Stimulated activated naive CD4-positive, alpha-beta T cell treated with Interleukin-2 at 50 U/mL for 16 hours (primary cell): ENCODE data around the gene SETDB2.

Source experiments
- DNase-seq: peaks from one replicate; lab custom pipeline; 2025; lab: John Stamatoyannopoulos, UW

Gene SETDB2

DNA sequence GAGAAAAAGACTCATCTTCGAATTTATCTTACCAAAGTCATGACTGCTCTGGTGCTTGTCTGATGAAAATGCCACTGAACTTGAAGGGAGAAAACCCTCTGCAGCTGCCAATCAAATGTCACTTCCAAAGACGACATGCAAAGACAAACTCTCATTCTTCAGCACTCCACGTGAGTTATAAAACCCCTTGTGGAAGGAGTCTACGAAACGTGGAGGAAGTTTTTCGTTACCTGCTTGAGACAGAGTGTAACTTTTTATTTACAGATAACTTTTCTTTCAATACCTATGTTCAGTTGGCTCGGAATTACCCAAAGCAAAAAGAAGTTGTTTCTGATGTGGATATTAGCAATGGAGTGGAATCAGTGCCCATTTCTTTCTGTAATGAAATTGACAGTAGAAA is 32.5 kb downstream of the SETDB2 start:
- DNase-seq = no peak

DNA sequence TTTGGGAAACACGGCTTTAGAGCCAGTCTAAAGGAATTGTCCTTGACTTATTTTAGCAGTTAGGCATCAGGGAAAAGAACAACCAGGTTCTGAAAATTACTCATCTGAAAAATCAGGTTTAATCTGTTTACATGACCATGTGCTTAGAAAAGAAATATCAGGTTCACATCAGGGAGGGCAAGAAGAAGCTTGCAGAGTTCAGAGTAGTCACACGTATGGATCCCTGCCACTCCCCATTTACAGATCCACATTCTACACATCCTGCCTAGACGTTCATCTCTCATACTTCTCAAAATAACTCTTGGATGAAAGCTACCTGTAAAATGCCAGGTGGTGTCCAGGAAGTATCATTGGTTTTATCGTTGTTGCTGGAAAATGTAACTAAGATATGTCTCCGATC is 37.7 kb downstream of the SETDB2 start:
- no peak for DNase-seq

DNA sequence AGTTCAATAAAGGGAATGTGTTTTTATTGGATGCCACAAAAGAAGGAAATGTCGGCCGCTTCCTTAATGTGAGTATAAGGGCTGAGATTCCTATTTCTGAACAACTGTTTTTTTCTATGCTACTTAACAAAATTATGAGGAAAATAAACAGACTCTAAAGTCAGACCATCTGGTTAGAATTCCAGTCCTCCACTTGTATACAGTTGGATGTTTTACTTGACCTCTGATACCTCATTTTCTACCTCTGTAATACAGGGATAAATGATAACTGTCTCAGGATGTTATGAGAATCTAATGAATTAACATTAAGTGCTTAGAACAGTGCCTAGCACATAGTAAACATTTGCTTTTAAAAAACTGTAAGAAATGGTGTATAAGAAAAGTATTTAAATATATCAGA is 44.5 kb downstream of the SETDB2 start:
- DNase-seq = no peak

DNA sequence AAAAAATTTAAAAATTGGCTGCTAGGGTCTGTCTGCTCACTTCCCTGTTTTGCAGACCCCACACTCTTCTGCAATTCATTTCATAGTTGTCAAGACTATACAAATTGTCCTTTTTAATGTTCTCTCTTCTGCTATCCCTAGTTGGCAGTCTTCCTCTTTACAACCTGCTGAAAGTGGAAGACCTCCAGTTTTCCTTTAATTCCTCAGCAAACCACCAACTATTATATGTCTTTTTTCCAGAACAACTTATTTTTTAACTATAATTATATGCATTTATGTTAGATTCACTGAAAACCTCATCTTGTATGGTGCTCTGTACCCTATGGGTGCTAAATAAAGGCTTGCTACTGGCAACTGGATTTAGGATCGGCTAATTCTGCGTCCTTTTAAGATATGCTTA is 50.6 kb downstream of the SETDB2 start:
- no peak for DNase-seq

DNA sequence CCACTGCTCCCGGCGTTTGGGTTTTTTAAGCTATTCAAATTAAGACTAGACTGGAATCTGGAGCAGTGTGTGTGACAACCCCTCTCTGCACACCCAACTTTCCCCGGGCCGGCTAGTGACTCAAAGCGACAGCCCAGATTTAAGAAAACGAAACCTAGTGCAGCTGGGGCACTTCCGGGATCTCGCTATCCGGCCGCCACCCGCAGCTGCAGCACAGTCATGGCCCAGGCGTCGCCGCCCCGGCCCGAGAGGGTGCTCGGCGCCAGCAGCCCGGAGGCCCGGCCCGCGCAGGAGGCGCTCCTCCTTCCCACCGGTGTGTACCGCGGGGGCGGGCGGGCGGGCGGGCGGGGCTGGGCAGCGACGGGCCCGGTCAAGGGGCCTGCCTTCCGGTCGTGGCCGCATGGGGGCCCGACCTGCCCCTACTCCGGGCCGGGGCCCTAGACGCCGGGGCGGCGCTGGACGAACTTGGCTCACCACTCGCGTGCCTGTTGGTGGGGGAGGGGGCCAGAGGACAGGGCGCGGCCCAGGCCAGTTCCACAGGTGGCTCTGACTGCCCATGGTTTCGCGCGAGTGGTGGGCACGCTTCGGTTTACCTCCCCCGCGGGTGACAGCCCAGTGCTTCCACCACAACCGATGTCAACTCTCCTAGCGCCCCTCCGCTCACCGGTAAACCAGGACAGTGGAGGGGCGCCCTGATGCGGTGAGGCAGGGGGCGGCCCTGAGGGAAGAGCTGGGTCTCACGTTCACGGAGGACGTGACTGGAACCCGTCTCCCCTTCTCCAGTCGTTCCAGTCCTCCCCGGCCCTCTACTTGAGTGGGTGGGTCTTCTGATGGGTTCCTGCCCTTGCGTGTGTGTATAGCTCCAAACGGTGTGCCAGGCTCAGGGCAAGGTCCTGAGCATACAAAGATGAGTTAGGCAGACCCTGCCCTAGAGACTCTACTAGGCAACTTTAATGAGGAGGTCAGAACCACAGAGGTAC is 52.0 kb downstream of the SETDB2 start, which contains the start of gene PHF11:
PHF11 (plus strand) TSS at position 171 of the 980 bp plus-strand sequence; CDS start at position 220, 49 bp downstream.
- DNase-seq = peak; percentile 90

DNA sequence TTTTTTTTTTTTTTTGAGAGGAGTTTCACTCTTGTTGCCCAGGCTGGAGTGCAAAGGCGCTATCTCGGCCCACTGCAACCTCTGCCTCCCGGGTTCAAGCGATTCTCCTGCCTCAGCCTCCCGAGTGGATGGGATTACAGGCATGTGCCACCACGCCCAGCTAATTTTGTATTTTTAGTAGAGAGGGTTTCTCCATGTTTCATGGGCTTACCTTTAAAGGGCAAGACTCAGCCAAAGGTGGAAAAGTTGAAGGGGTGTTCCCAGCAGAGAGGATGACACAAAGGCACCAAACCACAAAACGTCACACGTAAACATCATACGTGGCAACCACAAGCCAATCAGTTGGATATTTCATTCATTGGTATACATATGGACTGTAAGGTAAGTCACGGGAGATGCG is 52.8 kb downstream of the SETDB2 start:
- DNase-seq = peak; percentile 45

DNA sequence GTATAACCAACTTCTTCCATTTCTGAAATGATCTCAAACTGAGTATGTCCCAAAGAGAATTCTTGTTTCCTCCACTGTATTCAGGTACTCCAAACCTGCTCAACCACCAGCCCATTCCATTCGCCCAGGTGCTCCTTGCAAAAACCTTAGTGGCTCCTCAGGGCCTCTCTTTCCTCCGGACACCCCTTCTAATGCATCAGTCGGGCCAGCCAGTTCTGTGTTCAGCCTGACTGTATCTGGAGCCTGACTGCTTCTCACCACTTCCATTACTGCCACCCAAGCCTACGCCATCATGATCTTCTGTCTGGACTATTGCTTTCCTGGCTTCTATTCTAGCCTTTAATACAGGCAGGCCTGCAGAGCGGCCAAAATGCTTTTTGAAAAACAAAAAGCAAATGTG is 53.2 kb downstream of the SETDB2 start:
- DNase-seq = no peak

DNA sequence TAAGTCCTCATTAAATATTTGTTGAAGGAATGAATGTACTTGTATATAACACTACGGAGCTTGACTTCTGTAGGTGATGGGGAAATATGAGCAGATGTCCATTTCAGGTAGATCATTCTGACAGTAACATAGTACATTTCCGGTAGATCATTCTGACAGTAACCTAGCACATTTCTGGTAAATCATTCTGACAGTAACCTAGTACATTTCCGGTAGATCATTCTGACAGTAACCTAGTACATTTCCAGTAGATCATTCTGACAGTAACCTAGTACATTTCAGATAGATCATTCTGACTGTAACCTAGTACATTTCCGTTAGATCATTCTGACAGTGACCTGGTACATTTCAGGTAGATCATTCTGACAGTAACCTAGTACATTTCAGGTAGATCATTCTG is 54.1 kb downstream of the SETDB2 start:
- DNase-seq = no peak

DNA sequence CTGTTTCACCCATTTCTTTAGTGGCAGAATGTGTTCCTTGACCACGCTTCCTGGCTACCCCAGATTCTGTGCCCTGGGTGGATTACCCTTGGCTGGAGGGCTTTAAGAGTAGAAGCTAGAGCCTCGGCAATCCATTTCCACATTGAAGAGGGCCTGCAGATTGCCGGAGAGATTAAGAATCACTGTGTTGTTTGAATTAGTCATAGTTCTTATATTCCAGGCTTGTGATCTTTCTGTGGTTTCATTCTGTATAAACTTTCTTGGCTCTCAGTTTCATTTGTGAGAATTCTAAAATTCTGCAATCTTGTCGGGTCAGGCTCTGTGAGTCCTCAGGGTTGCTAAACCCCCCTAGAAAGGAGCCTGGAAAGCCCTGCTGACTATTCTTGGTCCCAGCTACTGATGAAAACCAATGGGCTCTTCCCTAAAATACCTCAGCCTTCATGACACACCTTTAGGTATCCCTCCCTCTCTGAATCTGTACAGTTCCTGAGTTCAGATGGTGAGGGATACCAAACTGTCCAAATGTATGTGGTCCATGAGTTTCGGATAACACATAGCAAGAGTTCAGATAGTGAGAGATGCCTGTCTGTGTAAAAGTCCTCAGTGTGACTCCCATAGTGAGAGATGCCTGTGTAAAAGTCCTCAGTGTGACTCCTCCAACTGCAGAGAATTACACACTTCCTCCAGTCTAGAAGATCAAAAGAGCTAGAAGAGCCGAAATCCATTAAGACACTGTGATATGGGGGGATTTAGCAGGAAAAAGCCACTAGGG is 56.0 kb downstream of the SETDB2 start:
- DNase-seq = no peak

DNA sequence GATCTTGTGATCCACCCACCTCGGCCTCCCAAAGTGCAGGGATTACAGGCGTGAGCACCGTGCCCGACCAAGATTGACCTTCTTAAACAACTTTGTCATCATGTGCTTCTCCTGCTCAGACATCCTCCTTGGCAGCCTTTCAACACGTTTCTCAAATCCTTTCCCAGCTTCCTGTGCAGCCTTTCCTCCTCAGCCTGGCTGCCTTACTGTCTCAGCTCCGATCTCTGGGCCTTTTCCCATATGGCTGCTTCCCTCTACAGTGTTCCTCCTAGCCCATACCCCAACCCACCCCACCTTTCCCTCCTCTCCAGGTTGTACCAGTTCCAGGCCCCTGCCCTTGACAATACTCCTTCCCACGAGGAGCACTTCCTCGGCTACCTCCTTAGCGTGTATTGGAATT is 58.9 kb downstream of the SETDB2 start:
- DNase-seq = no peak

DNA sequence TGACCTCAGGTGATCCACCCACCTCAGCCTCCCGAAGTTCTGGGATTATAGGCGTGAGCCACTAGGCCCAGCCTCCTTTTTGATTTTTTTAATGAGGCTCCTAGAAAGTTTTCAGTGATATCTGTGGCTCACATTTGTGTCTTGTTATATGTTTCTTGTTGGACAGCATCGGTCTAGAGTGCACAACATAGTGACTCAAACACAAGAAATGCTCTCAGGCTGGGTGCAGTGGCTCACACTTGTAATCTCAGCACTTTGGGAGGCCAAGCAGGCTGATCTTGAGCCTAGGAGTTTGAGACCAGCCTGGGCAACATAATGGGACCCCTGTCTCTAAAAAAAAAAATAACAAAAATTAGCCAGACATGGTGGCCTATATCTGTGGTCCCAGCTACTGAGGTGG is 59.9 kb downstream of the SETDB2 start:
- DNase-seq = no peak

DNA sequence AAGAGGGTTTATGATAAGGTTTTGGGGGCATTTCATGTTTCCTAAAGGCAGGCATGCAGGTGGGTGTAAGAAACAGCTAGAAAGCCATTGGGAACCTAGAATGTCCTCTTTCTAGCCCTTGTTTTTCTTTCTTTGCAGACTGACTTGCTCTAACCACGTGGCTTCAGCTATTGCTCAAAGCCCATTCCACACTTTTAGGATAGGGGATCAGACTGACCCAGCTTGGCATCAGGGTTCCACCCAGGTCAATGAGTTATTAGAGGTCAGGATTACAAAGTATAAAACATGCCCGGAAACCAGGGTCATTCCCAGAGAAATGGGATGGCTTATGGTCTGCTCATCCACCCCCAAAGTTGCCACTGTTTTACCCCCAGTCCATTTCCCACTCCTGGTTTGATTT is 68.5 kb downstream of the SETDB2 start:
- no peak for DNase-seq

DNA sequence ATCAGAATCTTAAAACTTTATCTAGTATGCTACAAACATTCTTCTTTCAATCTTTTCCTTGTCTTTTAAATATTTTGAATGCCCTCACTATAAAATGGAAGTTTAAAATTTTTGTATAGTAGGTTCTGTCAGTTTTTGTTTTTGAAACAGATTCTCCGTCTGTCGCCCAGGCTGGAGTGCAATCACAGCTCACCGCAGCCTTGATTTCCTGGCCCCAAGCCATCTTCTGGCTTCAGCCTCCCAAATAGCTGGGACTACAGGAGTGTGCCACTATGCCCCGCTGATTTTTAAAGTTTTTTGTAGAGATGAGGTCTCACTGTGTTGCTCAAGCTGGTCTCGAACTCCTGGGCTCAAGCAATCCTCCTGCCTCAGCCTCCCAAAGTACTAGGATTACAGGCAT is 72.4 kb downstream of the SETDB2 start:
- DNase-seq = no peak

DNA sequence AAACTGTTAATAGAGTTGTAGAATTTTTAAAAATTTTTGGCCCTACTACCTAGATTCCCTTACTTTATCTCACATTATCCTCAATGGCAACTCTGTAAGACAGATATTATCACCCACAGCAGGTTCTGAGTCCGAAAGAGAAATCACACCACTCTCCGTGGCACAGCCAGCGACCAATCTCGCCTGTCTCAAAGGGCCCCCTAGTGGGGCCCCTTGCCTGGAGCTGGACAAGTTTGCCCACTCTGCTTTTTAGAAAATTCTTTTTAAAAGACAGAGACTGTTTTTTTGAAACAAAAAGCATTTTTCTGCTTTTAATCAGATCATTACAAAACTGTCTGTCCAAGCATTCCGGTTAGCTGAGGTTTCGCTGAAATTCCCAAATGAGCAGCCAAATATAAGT is 73.4 kb downstream of the SETDB2 start:
- no peak for DNase-seq

DNA sequence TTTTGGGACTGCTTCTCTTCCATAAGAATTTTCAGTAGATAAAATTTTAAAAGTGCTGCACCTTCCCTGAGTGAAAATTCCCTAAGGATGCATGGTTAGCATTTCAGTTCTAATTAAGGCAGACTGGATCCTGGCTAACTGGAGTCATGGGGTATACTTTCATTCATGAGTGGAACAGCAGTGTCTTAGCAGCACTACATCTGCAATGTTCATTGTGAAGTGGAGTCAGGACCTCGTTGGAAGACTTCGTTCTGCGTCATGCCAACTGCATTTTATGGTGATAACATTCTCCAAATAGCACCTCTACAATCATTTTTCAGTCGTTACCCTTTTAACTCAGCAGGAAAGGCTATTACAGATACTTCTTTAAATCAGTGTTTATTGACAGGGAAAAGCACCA is 77.2 kb downstream of the SETDB2 start:
- no peak for DNase-seq

DNA sequence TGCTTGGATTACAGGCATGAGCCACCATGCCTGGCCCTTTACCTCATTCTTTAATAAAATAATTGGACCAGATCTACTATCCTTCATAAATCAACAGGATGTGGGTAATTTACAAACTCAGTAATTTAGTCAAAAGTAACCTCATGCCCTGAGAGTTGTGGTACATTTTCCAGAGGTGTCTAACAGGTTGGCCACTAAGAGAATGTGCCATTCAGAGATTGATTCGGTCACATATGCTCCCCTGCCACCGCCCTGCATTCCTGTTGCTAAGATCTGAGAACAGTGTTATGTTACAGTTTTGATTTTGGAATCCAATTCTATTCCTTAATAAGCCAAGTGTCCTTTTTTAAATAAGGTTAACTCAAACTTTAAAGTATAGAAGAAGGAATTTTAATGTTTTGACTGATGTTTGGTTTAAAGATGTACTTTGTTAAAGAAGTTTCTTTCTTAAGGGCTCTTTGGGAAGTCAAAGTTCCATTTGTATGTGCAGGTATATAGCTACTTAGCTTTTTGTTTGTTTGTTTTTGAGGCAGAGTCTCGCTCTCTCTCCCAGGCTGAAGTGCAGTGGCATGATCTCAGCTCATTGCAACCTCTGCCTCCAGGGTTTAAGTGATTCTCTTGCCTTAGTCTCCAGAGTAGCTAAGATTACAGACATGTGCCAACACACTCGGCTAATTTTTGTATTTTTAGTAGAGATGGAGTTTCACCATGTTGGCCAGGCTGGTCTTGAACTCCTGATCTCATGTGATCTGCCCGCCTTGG is 80.8 kb downstream of the SETDB2 start:
- DNase-seq = no peak

DNA sequence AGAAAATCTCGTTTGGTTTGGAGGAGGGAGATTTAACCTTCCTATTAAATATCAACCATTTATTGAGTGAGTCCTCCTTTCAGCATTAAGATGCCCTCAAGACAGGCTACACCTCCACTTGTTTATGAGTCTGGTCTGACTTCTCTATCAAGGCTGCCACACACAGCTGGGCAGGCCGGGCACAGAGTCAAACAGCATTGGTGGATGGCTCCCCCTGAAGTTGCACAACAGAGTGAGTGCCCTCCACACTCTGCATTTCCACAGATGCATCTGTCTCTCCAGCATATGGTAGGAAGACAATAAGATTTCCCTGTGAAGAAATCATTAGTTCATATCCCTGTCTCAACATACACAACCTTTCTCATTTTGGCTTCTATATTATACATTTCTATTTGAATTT is 83.0 kb downstream of the SETDB2 start:
- DNase-seq = no peak

DNA sequence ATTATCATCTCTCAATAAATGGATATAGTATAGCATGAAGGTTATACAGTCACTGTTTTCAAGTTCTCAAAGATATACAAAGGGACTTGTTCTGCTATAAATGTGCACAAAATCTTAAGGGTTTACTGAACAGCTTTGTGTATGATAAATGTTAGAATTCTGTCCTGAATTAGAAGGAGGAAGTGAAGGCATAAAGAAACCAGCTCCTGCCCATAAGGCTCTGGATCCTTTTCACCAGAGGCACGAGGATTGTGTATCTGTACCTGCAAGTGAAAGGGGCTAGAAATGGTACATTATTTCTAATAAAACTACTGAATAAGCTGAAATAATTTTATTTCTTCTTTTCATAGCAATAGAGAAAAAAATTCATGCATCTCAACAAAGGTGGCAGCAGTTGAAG is 84.1 kb downstream of the SETDB2 start:
- no peak for DNase-seq

DNA sequence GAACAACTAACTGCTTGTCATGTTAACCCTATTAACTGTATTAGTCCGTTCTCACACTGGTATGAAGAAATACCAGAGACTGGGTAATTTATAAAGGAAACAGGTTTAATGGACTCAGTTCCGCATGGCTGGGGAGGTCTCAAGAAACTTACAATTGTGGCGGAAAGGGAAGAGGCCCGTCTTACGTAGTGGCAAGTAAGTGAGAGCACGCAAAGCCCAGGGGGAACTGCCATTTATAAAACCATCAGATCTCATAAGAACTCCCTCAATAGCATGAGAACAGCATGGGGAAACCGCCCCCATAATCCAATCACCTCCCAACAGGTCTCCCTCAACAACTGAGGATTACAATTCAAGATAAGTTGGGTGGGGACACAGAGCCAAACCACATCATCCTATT is 86.4 kb downstream of the SETDB2 start:
- DNase-seq = no peak

DNA sequence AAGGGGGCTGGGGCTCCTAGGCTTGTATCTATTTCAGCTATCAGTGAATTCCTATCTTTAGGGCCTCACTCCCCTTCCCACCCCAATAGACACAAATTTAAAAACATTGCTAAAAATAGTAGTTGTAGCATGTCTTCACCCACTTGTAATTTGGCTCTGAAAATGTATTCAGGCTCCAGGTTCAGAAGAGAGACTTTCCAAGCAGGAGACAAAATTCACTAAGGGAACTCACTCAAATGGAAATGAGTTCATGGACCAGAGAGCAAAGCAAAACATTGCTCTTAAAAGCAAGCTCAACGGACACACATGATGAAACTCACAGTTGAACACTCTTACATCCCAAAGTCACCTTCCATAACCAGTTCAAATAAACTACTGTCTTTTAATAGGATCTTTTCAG is 88.5 kb downstream of the SETDB2 start:
- no peak for DNase-seq

DNA sequence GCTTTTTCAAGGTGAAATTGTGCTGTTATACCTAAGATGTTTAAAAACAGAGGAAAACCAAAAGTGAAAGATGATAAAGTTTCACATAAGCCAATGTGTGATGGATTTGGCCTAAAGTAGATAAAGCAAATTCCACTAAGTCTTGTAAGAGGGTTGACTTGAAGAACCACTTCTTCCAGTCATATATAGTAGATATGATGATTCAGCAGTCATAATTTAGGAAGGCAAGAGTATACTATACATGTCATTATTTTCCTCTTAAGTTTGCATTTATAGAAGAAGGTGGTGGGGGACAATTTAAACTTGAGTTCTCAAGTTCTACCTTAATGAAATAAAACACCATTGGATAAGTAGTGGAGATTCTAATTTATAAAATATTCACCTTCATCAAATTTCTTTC is 88.9 kb downstream of the SETDB2 start:
- no peak for DNase-seq

DNA sequence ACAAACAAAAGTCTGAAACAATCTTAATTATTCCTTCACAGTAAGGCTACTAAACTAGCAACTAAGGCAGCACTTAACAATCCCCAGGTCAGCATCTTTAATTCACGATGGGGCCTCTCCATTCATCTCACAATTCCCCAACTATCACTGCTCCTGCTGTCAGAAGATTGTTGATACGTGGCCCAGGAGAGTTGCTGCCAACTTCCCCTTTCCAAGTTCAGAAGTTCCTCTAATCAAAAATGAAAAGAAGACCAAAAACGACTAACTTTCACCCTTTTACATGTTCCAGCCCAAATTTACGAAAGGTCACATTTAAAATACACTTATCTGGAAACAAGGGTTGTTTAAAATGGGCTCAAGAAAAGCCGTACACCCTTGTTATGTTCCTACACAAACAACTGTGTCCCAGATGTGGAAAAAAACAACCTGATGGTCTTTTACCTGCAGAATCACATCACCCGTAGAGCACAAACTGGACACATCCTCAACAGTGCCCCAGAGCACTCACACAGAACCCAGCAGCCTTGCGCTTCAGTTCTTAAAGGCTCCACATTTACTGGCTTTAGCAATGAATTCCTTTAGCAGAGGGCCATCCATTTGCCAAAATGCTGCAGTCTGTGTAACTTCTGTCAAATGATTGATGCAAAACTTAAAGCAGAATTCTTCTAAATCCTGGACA is 89.7 kb downstream of the SETDB2 start:
- no peak for DNase-seq
